Lung (tissue), 12 donors: ENCODE results near the gene C19orf67. TPM values are rescaled to one million over a fixed set of nuclear protein-coding genes. Genes with fewer than 3 reads are reported as not detected.

ENCODE experiments used
- ATAC-seq: fragments of 200-7000 bp; cut with Tn5 transposase; one replicate; pipeline ENCODE4 v1.9.1; 2020; ENCODE audit warnings: moderate number of reproducible peaks; ENCODE audit not compliant: insufficient read depth, low FRiP score
- DNase-seq, 3 donors: peaks; one replicate each; pipeline ENCODE4 v3.0.0-alpha.2; 2013 to 2017
- H3K27ac ChIP-seq, 2 donors: one replicate each; pipeline ENCODE4 v1.5.1; 2013; ENCODE audit warnings: mild to moderate bottlenecking in 2 of 2, moderate library complexity in 2 of 2, control low read depth in 1 of 2, inconsistent platforms in 1 of 2, low read depth in 1 of 2, low read length in 1 of 2
- H3K27me3 ChIP-seq, 3 donors: one replicate each; pipeline ENCODE4 v1.5.1; 2013; ENCODE audit warnings: low read length in 2 of 3; ENCODE audit not compliant: control insufficient read depth in 3 of 3, insufficient read depth in 3 of 3
- H3K36me3 ChIP-seq, 4 donors: one replicate each; pipeline ENCODE4 v1.5.1; 2013; ENCODE audit warnings: low read length in 4 of 4, mild to moderate bottlenecking in 1 of 4, moderate library complexity in 1 of 4; ENCODE audit not compliant: control insufficient read depth in 4 of 4, insufficient read depth in 4 of 4
- H3K4me1 ChIP-seq, 5 donors: one replicate each; pipeline ENCODE4 v1.5.1; 2013; ENCODE audit warnings: low read length in 5 of 5, mild to moderate bottlenecking in 2 of 5, moderate library complexity in 1 of 5; ENCODE audit not compliant: control insufficient read depth in 5 of 5, insufficient read depth in 5 of 5
- H3K4me3 ChIP-seq: one replicate; pipeline ENCODE4 v1.5.1; 2013; ENCODE audit warnings: mild to moderate bottlenecking, control low read depth, moderate library complexity
- H3K9ac ChIP-seq, 2 donors: one replicate each; pipeline ENCODE4 v1.5.1; 2013; ENCODE audit warnings: low read length in 2 of 2, control low read depth in 1 of 2; ENCODE audit not compliant: insufficient read depth in 1 of 2
- H3K9me3 ChIP-seq, 4 donors: one replicate each; pipeline ENCODE4 v1.5.1; 2013; ENCODE audit warnings: low read length in 3 of 4, mild to moderate bottlenecking in 1 of 4, moderate library complexity in 1 of 4; ENCODE audit not compliant: control insufficient read depth in 4 of 4, insufficient read depth in 3 of 4
- WGBS, 2 donors: extraction: QIAGEN DNeasy Blood & Tissue Kit; methylation state at CpG; one replicate each; pipeline ENCODE4 v1.1.7; 2013; 5-methylcytosine and 5-hydroxymethylcytosine counted together
- polyA plus RNA-seq, 2 donors: library from polyadenylated mRNA; stranded (reverse); fragments of 200-250 nt; gene quantifications; one replicate each; pipeline ENCODE4 v1.2.1, GENCODE V29; 2013
- total RNA-seq, 2 donors: library from RNA; depleted of rRNA in 1 of 2; stranded (reverse); fragments of >200 nt in 1 of 2; gene quantifications; one replicate each; pipeline ENCODE4 v1.2.1, GENCODE V29; 2014 to 2021
- TF ChIP-seq, protein P1 (sequence below): IDR thresholded peaks from 2 replicates; pipeline ENCODE4 v1.5.1; 2012; ENCODE audit warnings: mild to moderate bottlenecking; ENCODE audit errors: control extremely low read depth, extremely low read depth
- donor health status: control.
- donor health status: control.
- donor health status: Bipolar disorder and iron deficiency.
- donor health status: healthy.
- donor health status: DM: yes; HTN: yes; CAD: no.

Gene C19orf67
- total and polyA plus RNA-seq, 4 donors, result 0.37 to 1.0 (median 0.38) TPM; not detected in 1

DNA sequence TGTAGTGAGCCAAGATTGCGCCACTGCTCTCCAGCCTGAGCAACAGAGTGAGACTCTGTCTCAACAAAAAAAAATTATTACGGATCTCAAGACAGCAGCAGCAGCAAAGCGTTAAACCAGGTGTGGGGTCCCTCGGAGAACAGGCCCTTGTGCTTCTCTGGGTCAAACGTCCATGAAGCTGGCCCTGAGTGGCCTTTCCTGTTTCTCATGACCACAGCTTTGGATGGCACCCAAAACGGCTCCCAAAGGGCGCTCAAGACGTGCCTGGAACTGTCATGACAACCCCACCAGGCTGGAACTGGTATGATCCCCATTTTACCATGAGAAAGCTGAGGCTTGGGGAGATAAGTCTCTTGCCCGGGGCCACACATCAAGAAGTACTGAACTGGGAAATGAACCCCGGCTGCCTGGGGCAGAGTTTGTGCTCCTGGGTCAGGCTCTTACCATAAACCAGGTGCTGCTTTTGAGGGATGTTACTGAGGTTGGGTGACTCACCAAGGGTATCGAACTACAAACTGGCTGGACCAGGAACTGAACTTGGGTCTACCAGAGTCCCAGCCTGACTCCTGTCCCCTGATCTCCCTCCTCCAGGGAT is 16.6 kb upstream of the C19orf67 start:
- Histone ChIP-seq H3K4me3 (no peak overlapping the region), H3K36me3 (peaks cover 12 to 45% (median 19%) of the 10 kb centered on the region in 4 donors), H3K9ac (no peak overlapping the region), H3K27ac (no peak overlapping the region), H3K27me3 (no peaks in the 10 kb centered on the region), H3K4me1 (no peaks in the 10 kb centered on the region), H3K9me3 (no peaks in the 10 kb centered on the region)
- TF ChIP-seq, protein P1, sequence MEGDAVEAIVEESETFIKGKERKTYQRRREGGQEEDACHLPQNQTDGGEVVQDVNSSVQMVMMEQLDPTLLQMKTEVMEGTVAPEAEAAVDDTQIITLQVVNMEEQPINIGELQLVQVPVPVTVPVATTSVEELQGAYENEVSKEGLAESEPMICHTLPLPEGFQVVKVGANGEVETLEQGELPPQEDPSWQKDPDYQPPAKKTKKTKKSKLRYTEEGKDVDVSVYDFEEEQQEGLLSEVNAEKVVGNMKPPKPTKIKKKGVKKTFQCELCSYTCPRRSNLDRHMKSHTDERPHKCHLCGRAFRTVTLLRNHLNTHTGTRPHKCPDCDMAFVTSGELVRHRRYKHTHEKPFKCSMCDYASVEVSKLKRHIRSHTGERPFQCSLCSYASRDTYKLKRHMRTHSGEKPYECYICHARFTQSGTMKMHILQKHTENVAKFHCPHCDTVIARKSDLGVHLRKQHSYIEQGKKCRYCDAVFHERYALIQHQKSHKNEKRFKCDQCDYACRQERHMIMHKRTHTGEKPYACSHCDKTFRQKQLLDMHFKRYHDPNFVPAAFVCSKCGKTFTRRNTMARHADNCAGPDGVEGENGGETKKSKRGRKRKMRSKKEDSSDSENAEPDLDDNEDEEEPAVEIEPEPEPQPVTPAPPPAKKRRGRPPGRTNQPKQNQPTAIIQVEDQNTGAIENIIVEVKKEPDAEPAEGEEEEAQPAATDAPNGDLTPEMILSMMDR, result no peak
- 78 to 87% methylated on average over 11 of the region's 11 CpGs for WGBS, 2 donors
- DNase-seq (no peak), ATAC-seq (no peak)

DNA sequence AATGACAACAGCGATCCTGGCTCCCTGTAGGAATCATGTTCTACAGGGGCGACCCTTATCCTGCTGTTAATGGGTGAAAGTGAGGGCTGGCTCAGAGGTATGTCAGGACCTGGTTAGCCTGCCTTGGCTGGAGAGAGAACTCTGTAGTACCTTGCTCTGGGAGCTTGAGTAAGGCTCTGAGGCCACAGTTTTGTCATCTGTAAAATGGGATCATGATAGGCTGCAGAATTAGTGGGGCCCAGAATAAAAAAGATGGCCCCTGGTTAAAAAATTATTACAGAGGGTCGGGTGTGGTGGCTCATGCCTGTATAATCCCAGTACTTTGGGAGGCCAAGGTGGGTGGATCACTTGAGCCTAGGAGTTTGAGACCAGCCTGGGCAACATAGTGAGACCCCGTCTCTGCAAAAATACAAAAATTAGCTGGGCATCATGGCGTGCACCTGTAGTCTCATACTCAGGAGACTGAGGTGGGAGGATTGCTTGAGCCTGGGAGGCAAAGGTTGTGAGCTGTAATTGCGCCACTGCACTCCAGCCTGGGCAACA is 15.5 kb upstream of the C19orf67 start:
- no peak for DNase-seq
- TF ChIP-seq, protein P1, result no peak
- Histone ChIP-seq H3K4me3 (no peak overlapping the region), H3K27ac (no peak overlapping the region), H3K9ac (no peak overlapping the region), H3K4me1 (no peaks in the 10 kb centered on the region), H3K9me3 (no peaks in the 10 kb centered on the region), H3K36me3 (peaks cover 20 to 46% (median 28%) of the 10 kb centered on the region in 4 donors), H3K27me3 (no peaks in the 10 kb centered on the region)
- ATAC-seq, result no peak
- 95 to 96% methylated on average over 6 of the region's 6 CpGs for WGBS, 2 donors

DNA sequence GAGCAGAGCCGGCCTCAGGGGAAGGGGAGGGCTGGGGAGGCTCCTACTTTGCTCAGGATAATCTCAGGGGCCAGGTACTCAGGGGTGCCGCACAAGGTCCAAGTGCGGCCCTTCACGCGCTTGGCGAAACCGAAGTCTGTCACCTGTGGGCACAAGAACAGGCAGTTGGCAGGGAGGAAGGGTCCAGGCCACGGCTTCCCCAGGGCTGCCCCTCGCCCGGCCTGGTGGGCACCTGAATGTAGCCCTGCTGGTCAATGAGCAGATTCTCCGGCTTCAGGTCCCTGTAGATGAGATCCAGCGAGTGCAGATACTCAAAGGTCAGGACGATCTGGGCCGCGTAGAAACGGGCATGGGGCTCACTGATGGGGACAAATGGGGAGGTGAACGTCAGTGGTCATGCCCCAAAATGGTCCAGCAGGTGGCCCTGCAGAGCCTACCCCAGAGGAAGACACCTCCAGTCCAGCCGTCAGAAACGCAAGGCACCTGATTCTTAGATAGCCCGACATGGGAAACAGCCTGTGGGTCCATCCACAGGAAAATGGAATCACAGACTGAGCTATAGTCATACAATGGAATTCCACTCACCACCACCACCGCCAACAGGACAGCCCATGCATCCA is 12.1 kb upstream of the C19orf67 start:
- no peak for DNase-seq
- H3K36me3 ChIP-seq, result peaks cover 14 to 30% (median 27%) of the 10 kb centered on the region in 4 donors

More for the DNA sequence above, 12.1 kb upstream of the C19orf67 start:
- Histone ChIP-seq H3K9me3 (peaks cover 0 to 9% (median 2%) of the 10 kb centered on the region in 4 donors), H3K4me3 (no peak overlapping the region), H3K4me1 (no peaks in the 10 kb centered on the region), H3K27ac (no peak overlapping the region), H3K9ac (no peak overlapping the region), H3K27me3 (no peaks in the 10 kb centered on the region)
- no peak for ATAC-seq
- WGBS, 2 donors, result 87 to 89% methylated on average over 20 to 21 of the region's 21 CpGs
- TF ChIP-seq, protein P1, result no peak
